NT2/D1 (cell line): ENCODE results near the gene LHFPL4.

Source experiments
- SUZ12 ChIP-seq: IDR thresholded peaks from 2 replicates; pipeline ENCODE4 v1.6.1; 2011; ENCODE audit not compliant: insufficient read length, insufficient read depth; ENCODE audit errors: extremely low read depth
- YY1 ChIP-seq: IDR thresholded peaks from 2 replicates; pipeline ENCODE4 v1.6.1; 2011; ENCODE audit not compliant: insufficient read length, insufficient read depth
- ZNF274 ChIP-seq: IDR thresholded peaks from 2 replicates; pipeline ENCODE4 v1.6.1; 2011; ENCODE audit warnings: mild to moderate bottlenecking, low read depth, low read length

DNA sequence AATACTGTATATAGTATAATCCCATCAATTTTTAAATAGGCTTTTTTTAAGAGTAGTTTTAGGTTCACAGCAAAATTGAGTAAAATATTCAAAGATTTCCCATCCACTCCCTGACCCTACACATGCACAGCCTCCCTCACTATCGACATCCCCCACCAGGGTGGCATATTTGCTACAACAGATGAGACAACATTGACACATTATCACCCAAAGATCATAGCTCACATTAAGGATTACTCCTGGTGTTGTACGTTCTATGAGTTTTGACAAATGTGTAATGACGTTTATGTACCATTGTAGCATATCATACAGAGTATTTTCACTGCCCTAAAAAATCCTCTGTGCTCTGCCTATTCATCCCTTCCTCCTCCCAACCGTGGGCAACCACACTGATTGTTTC, 39.3 kb downstream of the LHFPL4 start:
- TF ChIP-seq YY1 (no peak), ZNF274 (no peak), SUZ12 (no peak)
